Right atrium auricular region (tissue), 2 donors: ENCODE results near the gene PLCH2. TPM values are rescaled to one million over a fixed set of nuclear protein-coding genes. Genes with fewer than 3 reads are reported as not detected.

ENCODE experiments used
- DNase-seq: peaks from one replicate; pipeline ENCODE4 v3.0.0-alpha.2; 2019; ENCODE audit warnings: low spot score
- H3K27ac ChIP-seq, 2 donors: fragments of 200-600 bp; sonication (generic); 1 replicate in 1 of 2; 2 replicates in 1 of 2; pipeline ENCODE4 v1.5.1; 2016 to 2019
- H3K27me3 ChIP-seq, 2 donors: fragments of 200-600 bp; sonication (generic); one replicate each; pipeline versions ENCODE4 v1.5.1 to v1.6.0; 2017 to 2019
- H3K36me3 ChIP-seq: fragments of 200-600 bp; sonication (generic); one replicate; pipeline ENCODE4 v1.5.1; 2016
- H3K4me1 ChIP-seq, 2 donors: fragments of 200-600 bp; sonication (generic); one replicate each; pipeline versions ENCODE4 v1.5.1 to v1.6.0; 2017 to 2019
- H3K4me3 ChIP-seq, 2 donors: fragments of 200-600 bp; sonication (generic); 1 replicate in 1 of 2; 2 replicates in 1 of 2; pipeline ENCODE4 v1.5.1; 2017 to 2019; ENCODE audit warnings: mild to moderate bottlenecking in 1 of 2, moderate library complexity in 1 of 2
- H3K9me3 ChIP-seq, 2 donors: fragments of 200-600 bp; sonication (generic); one replicate each; pipeline ENCODE4 v1.5.1; 2019
- total RNA-seq, 2 donors: library from RNA; depleted of rRNA; stranded (reverse); fragments of >200 nt; gene quantifications; one replicate each; pipeline ENCODE4 v1.1.0, GENCODE V29; 2016
- TF ChIP-seq, protein P1 (sequence below), 2 donors: fragments of 200-600 bp; sonication (generic); IDR thresholded peaks; one replicate each; pipeline ENCODE4 v1.5.1; 2019; ENCODE audit warnings: antibody characterized with exemption in 2 of 2

Gene PLCH2
- total RNA-seq, 2 donors from 2014 or later = 0.12 TPM; not detected in 1

DNA sequence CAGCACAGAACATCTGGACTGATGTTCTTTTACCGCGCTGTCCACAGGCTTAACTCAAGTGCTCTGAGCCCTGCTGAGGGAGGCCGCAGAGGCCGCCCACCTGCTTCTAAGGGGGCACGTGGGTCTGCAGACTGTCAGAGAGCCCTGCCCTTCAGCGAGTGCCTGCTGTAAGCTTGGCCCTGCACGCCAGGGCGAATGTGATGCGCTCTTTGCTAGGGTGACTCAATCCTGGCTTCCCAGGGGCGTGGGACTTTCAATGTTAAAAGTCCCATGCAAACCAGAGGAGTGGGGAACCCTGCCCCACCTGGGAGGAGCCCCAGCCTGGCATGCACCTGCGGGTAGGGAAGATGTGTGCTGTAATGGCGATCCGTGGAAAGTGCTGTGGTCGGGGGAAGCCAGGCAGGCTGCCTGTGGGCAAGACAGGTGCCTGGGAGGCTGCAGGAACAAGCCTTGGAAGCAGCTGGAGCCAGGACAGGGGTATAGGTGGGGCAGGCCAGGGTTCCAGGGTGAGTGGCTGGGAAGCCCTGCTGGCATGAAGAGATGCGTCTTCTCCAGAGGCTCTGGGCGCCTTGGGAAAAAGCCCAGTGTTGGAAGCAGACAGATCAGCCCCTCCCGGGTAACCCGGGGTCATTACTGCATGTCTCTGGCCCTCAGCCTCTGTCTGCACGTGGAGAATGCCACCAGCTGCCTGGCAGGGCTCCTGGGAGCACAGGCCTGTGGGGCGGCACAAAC, 50.9 kb downstream of the PLCH2 start:
- H3K36me3 ChIP-seq = no peaks in the 10 kb centered on the region
- H3K27ac ChIP-seq = peak overlapping the region; percentile 79
- no peak for DNase-seq
- no peaks in the 10 kb centered on the region for H3K9me3 ChIP-seq
- peak overlapping the region; percentile 61 to 97 for H3K4me3 ChIP-seq
- H3K4me1 ChIP-seq = peaks cover 0 to 76% of the 10 kb centered on the region in 2 donors
- TF ChIP-seq, protein P1, sequence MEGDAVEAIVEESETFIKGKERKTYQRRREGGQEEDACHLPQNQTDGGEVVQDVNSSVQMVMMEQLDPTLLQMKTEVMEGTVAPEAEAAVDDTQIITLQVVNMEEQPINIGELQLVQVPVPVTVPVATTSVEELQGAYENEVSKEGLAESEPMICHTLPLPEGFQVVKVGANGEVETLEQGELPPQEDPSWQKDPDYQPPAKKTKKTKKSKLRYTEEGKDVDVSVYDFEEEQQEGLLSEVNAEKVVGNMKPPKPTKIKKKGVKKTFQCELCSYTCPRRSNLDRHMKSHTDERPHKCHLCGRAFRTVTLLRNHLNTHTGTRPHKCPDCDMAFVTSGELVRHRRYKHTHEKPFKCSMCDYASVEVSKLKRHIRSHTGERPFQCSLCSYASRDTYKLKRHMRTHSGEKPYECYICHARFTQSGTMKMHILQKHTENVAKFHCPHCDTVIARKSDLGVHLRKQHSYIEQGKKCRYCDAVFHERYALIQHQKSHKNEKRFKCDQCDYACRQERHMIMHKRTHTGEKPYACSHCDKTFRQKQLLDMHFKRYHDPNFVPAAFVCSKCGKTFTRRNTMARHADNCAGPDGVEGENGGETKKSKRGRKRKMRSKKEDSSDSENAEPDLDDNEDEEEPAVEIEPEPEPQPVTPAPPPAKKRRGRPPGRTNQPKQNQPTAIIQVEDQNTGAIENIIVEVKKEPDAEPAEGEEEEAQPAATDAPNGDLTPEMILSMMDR (IDR thresholded peaks at IDR 0.05) = no peak
- H3K27me3 ChIP-seq = no peaks in the 10 kb centered on the region

DNA sequence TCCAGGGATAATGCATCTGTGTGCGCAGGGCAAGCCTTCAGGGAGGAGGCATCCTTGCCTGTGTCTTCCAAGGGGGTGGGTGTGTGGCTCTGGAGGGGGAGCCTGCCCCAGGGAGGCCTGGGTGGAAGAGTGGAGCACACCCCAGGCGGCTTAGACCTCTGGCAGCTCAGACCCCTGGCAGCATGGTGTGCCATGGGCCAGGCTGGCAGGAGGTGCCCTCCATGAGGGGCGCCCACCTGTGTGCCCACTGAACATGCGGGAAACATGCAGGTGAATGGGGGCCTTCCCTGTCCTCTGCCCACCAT, 51.4 kb downstream of the PLCH2 start:
- no peak overlapping the region for H3K4me3 ChIP-seq
- no peaks in the 10 kb centered on the region for H3K36me3 ChIP-seq
- TF ChIP-seq, protein P1 (IDR thresholded peaks at IDR 0.05) = no peak
- peak overlapping the region; percentile 79 for H3K27ac ChIP-seq
- no peaks in the 10 kb centered on the region for H3K9me3 ChIP-seq
- H3K4me1 ChIP-seq = peaks cover 0 to 76% of the 10 kb centered on the region in 2 donors
- no peaks in the 10 kb centered on the region for H3K27me3 ChIP-seq
- DNase-seq = no peak

DNA sequence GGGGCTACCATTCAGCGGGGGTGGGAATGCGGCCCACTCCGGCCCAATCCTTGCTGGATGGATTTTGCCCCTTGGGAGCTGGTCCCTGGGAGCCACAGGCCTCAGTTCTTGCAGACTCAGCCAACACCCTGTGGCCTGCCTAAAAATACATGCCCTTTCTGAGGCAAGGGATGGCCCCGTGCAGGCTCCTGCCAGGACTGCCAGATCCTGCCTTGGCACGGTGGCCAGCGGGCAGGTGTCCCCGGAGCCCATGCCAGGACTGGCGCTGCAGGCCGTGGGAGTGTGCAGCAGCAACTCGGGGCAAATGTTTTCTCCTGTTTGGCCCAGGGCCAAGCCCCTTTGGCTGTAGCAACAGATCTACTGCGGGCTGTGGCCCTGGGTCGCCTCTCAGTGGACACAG, 51.9 kb downstream of the PLCH2 start:
- TF ChIP-seq, protein P1 (IDR thresholded peaks at IDR 0.05) = no peak
- peaks cover 0 to 74% of the 10 kb centered on the region in 2 donors for H3K4me1 ChIP-seq
- peak overlapping the region; percentile 79 for H3K27ac ChIP-seq

DNA sequence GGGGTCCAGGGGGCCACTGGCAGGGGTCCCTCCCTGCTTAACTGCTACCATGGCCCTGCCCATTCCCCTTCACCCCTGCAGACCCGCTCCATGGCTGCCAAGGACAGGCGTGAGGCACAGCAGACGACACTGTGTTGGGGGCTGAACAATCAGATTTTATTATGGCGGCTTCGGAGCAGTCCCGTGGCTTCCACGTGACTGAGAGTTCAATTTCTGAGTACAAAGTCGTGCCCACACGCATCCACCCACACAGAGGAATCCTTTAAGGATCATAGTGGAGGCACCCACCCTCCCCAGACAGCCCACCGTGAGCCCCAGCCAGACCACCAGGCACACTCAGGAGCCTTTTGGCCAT, 52.5 kb downstream of the PLCH2 start:
- DNase-seq = no peak
- Histone ChIP-seq H3K4me3 (peak overlapping the region in 1 of 2 donors; percentile 46), H3K4me1 (peaks cover 0 to 68% of the 10 kb centered on the region in 2 donors), H3K9me3 (no peaks in the 10 kb centered on the region), H3K36me3 (no peaks in the 10 kb centered on the region), H3K27ac (peak overlapping the region; percentile 79), H3K27me3 (no peaks in the 10 kb centered on the region)
- TF ChIP-seq, protein P1 (IDR thresholded peaks at IDR 0.05) = no peak

More for the DNA sequence above, 51.9 kb downstream of the PLCH2 start:
- Histone ChIP-seq H3K36me3 (no peaks in the 10 kb centered on the region), H3K27me3 (no peaks in the 10 kb centered on the region), H3K9me3 (no peaks in the 10 kb centered on the region), H3K4me3 (no peak overlapping the region)
- no peak for DNase-seq

DNA sequence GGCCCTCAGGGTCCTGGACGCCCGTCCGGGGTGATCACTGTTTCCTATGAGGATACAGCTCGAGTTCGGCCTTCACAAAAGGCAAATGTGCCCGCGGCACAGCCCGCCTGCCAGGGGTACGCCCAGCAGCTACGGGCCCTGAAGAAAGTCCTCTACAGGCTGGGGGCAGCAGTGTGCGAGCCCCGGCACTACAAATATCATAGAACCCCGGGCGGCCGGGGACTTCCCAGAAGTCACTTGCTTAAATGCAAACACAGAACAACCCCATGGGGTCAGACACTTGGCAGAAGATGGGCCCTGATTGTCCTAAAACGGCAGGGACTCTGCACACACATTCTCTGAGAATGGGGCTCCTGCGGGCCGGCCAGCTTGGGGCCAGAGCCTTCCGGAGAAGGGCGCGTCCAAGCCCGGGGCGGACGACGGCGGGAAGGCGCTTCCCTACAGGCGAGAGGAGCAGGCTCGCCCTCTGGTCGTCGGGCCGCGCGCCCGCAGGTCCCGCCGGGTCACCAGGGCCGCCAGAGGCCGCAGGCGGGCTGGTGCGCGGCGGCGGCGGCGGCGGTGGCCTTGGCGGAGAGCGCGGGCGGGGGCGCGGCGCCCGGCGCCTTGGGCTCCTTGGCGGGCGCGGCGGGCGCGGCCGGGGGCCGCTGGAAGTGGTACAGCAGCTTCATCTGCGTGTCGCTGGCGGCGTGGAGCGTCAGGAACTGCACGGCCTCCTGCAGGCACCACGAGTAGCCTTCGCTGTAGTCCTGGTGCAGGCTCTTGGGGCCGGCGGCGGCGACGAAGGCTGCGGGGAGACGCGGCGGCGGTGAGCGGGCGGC, 53.1 kb downstream of the PLCH2 start:
- Histone ChIP-seq H3K4me1 (peaks cover 0 to 62% of the 10 kb centered on the region in 2 donors), H3K4me3 (peak overlapping the region; percentile 19 to 46), H3K27ac (peak overlapping the region; percentile 43 to 79), H3K9me3 (no peaks in the 10 kb centered on the region), H3K36me3 (no peaks in the 10 kb centered on the region), H3K27me3 (no peaks in the 10 kb centered on the region)
- no peak for DNase-seq
- TF ChIP-seq, protein P1 (IDR thresholded peaks at IDR 0.05) = peak in 1 of 2 donors; percentile 16
